Right lobe of liver (tissue), 6 donors: ENCODE measurements around the gene KLF2. TPM values are rescaled to one million over a fixed set of nuclear protein-coding genes. Genes with fewer than 3 reads are reported as not detected.
A peak's percentile ranks its signal among the peaks of the same experiment; 100 is the strongest.

Experiments
- ATAC-seq, 4 donors: fragments of 200-7000 bp; cut with Tn5 transposase; one replicate each; pipeline ENCODE4 v1.9.1; 2020; ENCODE audit warnings: mild to moderate bottlenecking in 4 of 4, moderate library complexity in 4 of 4
- DNase-seq, 3 donors: peaks; one replicate each; pipeline ENCODE4 v3.0.0-alpha.2; 2020
- H3K27ac ChIP-seq, 3 donors: fragments of 200-600 bp; one replicate each; pipeline ENCODE4 v1.8.0; 2022
- H3K27me3 ChIP-seq, 2 donors: fragments of 200-600 bp; one replicate each; pipeline ENCODE4 v1.8.0; 2022
- H3K36me3 ChIP-seq, 4 donors: fragments of 200-600 bp; sonication (generic) in 1 of 4; one replicate each; pipeline versions ENCODE4 v1.5.1 to v1.8.0; 2017 to 2022; ENCODE audit warnings: control low read depth in 1 of 4
- H3K4me1 ChIP-seq, 4 donors: fragments of 200-600 bp; sonication (generic) in 1 of 4; one replicate each; pipeline versions ENCODE4 v1.5.1 to v1.8.0; 2017 to 2022; ENCODE audit warnings: control low read depth in 1 of 4
- H3K4me3 ChIP-seq, 3 donors: fragments of 200-600 bp; one replicate each; pipeline ENCODE4 v1.8.0; 2022
- H3K9me3 ChIP-seq, 4 donors: fragments of 200-600 bp; sonication (generic) in 1 of 4; one replicate each; pipeline versions ENCODE4 v1.5.1 to v1.8.0; 2017 to 2022; ENCODE audit warnings: control low read depth in 1 of 4
- POLR2A ChIP-seq: fragments of 450-650 bp; IDR thresholded peaks from one replicate; pipeline ENCODE4 v1.6.1; 2017; ENCODE audit warnings: antibody characterized with exemption, mild to moderate bottlenecking
- WGBS: methylation state at CpG from one replicate; pipeline ENCODE4 v1.1.6; 2018; ENCODE audit warnings: low coverage, low lambda C conversion rate; ENCODE audit not compliant: insufficient coverage; ENCODE audit errors: missing lambda C conversion rate; 5-methylcytosine and 5-hydroxymethylcytosine counted together
- intact Hi-C, 2 donors: fragments of 100-400 bp; cut with DNase I; formaldehyde crosslinking; loops; one replicate each; pipeline versions ENCODE4 v1.11.2 to v1.14.1; 2022
- total RNA-seq, 6 experiments: library from RNA; depleted of rRNA in 2 of 6; stranded (reverse); fragments of >200 nt in 2 of 6; fragmentation: NEBNext Ultra II Directional in 3 of 6; extraction: Animal tissue kit (Norgen Biotek cat#: 25700) in 3 of 6; gene quantifications; one replicate each; pipeline versions ENCODE4 v1.1.0 to v1.2.4, GENCODE V29; 2016 to 2023
- TF ChIP-seq, protein P1 (sequence below), 4 donors: fragments of 200-600 bp in 3 of 4; fragments of 450-650 bp in 1 of 4; IDR thresholded peaks; one replicate each; pipeline versions ENCODE4 v1.5.1 to v1.8.0; 2016 to 2022; ENCODE audit warnings: antibody characterized with exemption in 4 of 4, mild to moderate bottlenecking in 2 of 4
- donor health status: DM: no; HTN: yes; CAD: no.
- donor health status: DM: no; HTN: no; CAD: no.
- donor health status: DM: no; HTN: no; CAD: no.
- donor health status: DM: no; HTN: yes; CAD: no.
- donor health status: DM: no; HTN: yes; CAD: no.

Gene KLF2
- total RNA-seq, 6 experiments from 2014 or later = 3.7 to 10.1 (median 4.8) TPM

GRCh38 chr19:16363133-16363851, 38.7 kb downstream of the KLF2 start:
- TF ChIP-seq, protein P1, sequence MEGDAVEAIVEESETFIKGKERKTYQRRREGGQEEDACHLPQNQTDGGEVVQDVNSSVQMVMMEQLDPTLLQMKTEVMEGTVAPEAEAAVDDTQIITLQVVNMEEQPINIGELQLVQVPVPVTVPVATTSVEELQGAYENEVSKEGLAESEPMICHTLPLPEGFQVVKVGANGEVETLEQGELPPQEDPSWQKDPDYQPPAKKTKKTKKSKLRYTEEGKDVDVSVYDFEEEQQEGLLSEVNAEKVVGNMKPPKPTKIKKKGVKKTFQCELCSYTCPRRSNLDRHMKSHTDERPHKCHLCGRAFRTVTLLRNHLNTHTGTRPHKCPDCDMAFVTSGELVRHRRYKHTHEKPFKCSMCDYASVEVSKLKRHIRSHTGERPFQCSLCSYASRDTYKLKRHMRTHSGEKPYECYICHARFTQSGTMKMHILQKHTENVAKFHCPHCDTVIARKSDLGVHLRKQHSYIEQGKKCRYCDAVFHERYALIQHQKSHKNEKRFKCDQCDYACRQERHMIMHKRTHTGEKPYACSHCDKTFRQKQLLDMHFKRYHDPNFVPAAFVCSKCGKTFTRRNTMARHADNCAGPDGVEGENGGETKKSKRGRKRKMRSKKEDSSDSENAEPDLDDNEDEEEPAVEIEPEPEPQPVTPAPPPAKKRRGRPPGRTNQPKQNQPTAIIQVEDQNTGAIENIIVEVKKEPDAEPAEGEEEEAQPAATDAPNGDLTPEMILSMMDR (IDR thresholded peaks at IDR 0.05) = no peak
- peak; percentile 18 for TF ChIP-seq POLR2A
- DNase-seq (peak; percentile 86 to 93 (median 89)), ATAC-seq (peak; percentile 89 to 93 (median 92))
- H3K4me3 ChIP-seq = no peak overlapping the region
- no peaks in the 10 kb centered on the region for H3K36me3 ChIP-seq
- intact Hi-C loops = no loop called here
- H3K4me1 ChIP-seq = peaks cover 0 to 20% (median 7%) of the 10 kb centered on the region in 4 donors
- H3K27ac ChIP-seq = peak overlapping the region; percentile 28 to 95 (median 89)
- WGBS = 40% methylated on average over 1 of the region's 20 CpGs
- no peaks in the 10 kb centered on the region for H3K27me3 ChIP-seq
- H3K9me3 ChIP-seq = no peaks in the 10 kb centered on the region

GRCh38 chr19:16363852-16364230, 39.2 kb downstream of the KLF2 start:
- Histone ChIP-seq H3K9me3 (no peaks in the 10 kb centered on the region), H3K27ac (peak overlapping the region in 2 of 3 donors; percentile 89 to 95), H3K27me3 (no peaks in the 10 kb centered on the region), H3K4me3 (no peak overlapping the region), H3K4me1 (peaks cover 0 to 20% (median 7%) of the 10 kb centered on the region in 4 donors), H3K36me3 (no peaks in the 10 kb centered on the region)
- DNase-seq (no peak), ATAC-seq (no peak)
- no peak for TF ChIP-seq POLR2A
- TF ChIP-seq, protein P1 (IDR thresholded peaks at IDR 0.05) = no peak
- intact Hi-C loops = no loop called here
- WGBS = 81% methylated on average over 4 of the region's 11 CpGs

DNA sequence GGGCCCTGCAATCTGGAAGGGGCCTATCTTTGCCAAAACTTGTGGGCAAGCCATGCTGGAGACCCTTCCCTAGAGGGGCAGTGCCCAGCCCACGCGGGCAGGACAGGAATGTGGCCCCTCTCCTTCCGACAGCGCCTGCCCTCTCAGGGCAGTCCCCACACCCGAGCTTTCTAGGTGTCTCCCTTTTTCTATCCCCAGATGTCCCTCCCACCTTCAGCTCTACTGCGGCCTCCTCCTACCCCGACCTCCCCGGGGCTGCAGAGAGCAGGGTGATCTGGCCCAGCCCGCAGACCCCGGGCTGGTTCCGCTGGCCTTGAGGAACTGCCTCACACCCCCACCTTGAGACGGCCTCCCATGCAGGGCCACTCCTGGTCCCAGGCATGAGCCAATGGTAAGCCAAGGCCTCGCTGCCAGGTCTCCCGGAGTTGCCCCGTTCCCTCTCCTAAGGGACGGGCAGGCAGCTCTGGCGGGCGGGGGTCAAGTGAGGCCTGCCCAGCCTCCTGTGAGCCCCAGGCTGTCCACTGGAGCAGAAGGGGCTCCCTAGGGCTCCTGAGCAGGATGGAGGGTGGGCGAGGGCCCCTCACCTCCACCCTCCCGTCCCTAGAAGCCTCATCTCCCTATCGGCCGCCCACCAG, 39.7 kb downstream of the KLF2 start:
- WGBS = 84% methylated on average over 6 of the region's 22 CpGs
- TF ChIP-seq, protein P1 (IDR thresholded peaks at IDR 0.05) = no peak
- no peak for TF ChIP-seq POLR2A
- no peaks in the 10 kb centered on the region for H3K36me3 ChIP-seq
- no peaks in the 10 kb centered on the region for H3K9me3 ChIP-seq
- no peak for ATAC-seq
- no peaks in the 10 kb centered on the region for H3K27me3 ChIP-seq
- H3K4me1 ChIP-seq = peaks cover 0 to 20% (median 7%) of the 10 kb centered on the region in 4 donors
- no peak for DNase-seq
- H3K27ac ChIP-seq = peak overlapping the region in 1 of 3 donors; percentile 95
- intact Hi-C loops = no loop called here
- no peak overlapping the region for H3K4me3 ChIP-seq

GRCh38 chr19:16365300-16365996, 40.8 kb downstream of the KLF2 start:
- 100% methylated on average over 2 of the region's 12 CpGs for WGBS
- intact Hi-C loops = no loop called here
- peaks cover 0 to 20% (median 7%) of the 10 kb centered on the region in 4 donors for H3K4me1 ChIP-seq
- DNase-seq (no peak), ATAC-seq (no peak)
- no peak overlapping the region for H3K4me3 ChIP-seq
- no peaks in the 10 kb centered on the region for H3K36me3 ChIP-seq
- no peaks in the 10 kb centered on the region for H3K27me3 ChIP-seq
- H3K9me3 ChIP-seq = no peaks in the 10 kb centered on the region
- peak overlapping the region in 1 of 3 donors; percentile 34 for H3K27ac ChIP-seq
- TF ChIP-seq, protein P1 (IDR thresholded peaks at IDR 0.05) = no peak
